Effector CD8-positive, alpha-beta T cell (primary cell): Measurements from ENCODE around the gene TENM4.
"Not testable (repeated sequence)": the region's sequence is repeated elsewhere in the genome, so short reads cannot be mapped to it uniquely, and the experiment has no call there.

ENCODE experiments used
- DNase-seq: peaks from one replicate; lab custom pipeline; 2025; lab: John Stamatoyannopoulos, UW

Gene TENM4

GRCh38 chr11:79209540-79210266 is 231.1 kb downstream of the TENM4 start:
- DNase-seq, result no peak

GRCh38 chr11:79208126-79208525 is 232.7 kb downstream of the TENM4 start:
- no peak for DNase-seq

DNA sequence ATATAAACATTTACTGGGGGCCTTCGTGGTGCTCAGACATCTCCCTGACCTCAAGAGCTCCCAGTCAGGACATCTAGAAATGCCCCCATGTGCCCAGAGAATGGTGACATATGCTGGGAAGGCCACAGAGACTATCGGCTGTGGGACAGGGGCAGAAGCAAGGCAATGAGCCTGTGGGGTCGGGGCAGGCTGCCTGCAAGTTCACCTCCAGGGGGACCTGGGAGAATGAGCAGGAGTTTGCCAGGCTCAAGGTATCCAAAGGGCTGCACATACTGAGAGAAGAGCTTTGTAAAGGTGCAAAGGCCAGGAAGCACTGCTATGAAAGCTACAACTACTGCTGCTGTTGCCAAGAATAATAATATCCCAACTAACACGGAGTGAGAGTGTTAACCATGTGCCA is 233.9 kb downstream of the TENM4 start:
- DNase-seq, result no peak

DNA sequence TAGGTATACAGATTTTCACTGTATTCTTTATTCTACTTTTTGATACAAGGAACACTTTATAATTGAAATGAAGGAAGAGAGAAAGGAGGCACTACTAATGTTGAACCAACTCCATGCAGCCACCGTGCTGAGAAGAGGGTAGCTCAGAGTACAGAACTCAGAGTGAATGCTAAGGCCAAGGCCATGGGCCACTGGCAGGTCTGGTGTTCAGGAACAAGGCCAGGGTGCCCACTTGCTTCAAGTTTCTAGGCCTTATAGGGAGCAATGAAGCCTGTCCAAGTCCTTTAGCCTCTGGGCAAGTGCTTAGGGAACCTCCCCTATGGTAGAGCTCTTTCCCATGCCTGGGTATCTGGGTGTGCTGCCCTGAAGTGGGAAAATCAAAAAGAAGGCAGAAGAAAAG is 235.0 kb downstream of the TENM4 start:
- DNase-seq, result no peak

DNA sequence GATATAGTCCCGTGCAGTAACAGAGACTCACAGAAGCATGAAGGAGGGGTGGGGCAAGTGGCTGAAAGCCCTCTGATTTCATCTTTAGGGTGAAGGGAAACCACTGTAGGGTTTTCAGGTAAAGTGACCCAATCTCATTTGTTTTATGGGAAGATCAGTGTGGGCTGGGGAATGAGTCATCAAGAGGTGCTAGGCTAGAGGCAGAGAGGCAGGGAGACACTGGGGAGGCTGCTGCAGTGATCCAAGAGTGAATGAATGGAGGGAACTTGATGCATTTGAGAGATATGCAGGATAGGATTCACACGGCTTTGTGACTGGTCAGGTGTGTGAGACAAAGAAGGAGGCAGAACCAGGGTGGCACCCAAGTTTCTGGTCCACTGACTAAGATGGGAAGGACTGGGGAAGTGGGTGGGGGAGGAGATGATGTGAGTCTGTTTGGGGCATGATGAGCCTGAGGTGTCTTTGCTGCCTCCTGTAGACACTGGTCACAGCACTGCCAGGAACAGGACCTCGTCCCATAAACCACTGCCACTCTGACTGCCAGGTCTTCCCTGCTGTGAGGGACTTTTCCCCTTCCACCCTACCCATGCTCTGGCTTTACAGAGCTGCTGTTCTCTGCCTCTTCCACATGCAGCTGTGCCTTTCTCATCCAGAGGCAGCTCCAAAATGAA is 239.0 kb downstream of the TENM4 start:
- no peak for DNase-seq

DNA sequence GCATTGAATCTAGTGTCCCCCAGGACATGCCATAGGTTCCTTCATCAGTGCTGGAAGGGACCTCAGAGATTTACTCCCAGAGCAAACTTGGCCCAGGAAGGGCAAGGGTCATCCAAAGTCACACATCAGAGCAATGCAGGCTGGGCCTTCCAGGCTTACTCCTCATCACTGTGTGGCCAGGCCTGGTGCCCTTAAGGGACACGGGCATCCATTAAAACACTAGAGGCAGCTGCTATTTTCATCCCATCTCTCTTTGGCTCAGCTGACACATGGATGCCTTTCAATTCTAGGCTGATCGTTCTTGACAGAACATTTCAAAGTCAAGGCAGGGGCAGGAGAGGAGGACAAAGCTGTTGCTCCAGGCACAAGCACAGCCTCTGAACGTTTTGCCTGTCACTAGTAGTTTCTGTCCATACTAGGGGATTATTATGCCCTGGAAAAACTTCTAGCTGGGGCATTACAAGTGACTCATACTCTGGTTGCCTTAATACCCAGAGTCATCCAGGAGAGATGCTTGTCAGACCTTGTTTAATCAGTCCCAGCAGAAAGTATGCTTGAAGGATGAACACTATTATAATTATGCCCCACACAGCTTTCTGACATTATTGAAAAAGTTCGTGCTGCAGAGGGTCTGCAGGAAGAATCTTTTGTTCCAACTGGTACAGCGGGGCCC is 240.3 kb downstream of the TENM4 start:
- no peak for DNase-seq

GRCh38 chr11:79199729-79200354 is 241.0 kb downstream of the TENM4 start:
- DNase-seq, result no peak

GRCh38 chr11:79198898-79199250 is 242.0 kb downstream of the TENM4 start:
- DNase-seq, result no peak

- no peak for DNase-seq
Observed at GRCh38 chr11:79198203-79198897, 242.5 kb downstream of the TENM4 start.

DNA sequence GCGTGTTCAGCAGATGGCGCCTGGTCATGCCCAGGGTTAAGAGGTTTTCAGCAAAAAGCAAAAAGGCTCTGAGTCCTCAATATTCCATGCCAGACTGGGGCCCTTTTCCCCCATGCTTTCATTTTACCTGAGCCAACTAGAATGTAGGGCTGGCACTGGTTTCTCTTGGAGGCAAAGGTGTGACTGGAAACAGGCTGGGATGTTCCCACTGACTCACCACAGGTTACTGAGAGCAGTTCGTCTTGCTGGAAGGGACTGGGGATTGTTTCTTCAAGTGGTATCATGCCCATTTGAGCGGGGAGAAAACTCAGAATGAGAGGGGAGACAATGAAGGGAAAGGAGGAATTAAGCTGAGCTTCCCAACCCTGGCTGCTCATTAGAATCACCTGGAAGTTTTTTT is 243.9 kb downstream of the TENM4 start:
- DNase-seq, result no peak

DNA sequence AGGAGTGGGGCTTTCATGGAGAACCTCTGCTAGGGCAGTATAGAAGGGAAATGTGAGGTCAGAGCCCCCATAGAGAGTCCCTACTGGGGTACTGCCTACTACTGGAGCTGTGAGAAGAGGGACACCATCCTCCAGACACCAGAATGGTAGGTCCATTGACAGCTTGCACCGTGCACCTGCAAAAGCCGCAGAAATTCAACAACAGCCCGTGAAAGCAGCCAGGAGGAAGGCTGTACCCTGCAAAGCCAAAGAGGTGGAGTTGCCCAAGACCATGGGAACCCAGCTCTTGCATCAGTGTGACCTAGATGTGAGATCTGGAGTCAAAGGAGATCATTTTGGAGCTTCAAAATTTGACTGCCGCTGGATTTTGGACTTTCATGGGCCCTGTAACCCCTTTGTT is 245.6 kb downstream of the TENM4 start:
- DNase-seq, result no peak

- no peak for DNase-seq
Observed at GRCh38 chr11:79193663-79194310, 247.0 kb downstream of the TENM4 start.

DNA sequence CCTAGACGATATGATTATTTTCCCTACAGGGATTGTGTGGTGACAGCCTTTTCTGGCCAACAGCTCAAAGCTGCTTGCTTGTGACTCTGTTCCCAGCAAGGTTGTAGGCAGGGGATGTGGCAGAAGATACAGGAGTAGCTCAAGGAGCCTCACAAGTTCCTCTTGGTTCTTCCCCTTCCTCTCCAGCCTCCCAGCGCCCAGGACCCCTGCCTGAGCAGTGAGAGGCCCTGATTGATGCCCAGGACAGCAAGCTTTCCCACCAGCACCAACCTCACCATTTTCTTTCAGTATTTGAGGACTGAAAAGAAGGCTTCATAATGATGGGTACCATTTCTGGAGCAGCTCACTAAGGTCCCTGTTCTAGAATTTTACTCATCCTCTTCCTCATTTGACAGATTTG is 248.0 kb downstream of the TENM4 start:
- DNase-seq, result no peak

GRCh38 chr11:79191716-79192115 is 249.1 kb downstream of the TENM4 start:
- DNase-seq, result not testable (repeated sequence)

DNA sequence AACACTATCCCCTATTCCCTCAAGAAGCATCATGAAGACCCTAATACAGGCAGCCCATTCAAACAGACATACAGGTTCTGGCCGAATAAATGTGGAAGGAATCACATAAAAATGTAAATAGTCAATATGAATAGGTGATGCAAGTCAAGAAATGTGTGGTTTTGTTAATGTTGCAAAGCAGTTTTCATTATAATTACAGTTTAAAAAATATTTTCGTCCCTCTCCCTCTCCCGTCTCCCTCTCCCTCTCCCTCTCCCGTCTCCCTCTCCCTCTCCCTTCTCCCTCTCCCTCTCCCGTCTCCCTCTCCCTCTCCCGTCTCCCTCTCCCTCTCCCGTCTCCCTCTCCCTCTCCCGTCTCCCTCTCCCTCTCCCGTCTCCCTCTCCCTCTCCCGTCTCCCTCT is 250.3 kb downstream of the TENM4 start:
- not testable (repeated sequence) for DNase-seq

GRCh38 chr11:79189601-79190000 is 251.2 kb downstream of the TENM4 start:
- DNase-seq, result no peak

DNA sequence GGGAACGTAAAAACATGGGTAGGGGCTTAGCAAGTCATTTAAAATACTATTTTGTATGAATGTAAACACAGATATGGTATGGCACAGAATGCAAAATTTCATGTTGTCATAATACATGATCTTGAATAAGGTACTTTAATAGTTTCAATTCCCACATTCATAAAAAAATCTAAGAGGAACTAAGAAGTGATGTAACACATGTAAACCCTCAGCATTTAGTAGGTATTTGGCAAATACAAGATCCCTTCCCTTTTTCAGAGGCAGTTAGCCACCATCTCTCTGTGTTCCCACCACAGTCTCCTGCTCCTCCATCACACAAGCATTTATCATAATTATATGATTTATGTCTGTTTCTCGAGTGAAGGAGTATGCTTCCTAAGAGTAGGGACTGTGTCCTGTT is 251.8 kb downstream of the TENM4 start:
- DNase-seq, result no peak

GRCh38 chr11:79186669-79187068 is 254.2 kb downstream of the TENM4 start:
- DNase-seq, result no peak

GRCh38 chr11:79185351-79185750 is 255.5 kb downstream of the TENM4 start:
- DNase-seq, result no peak

DNA sequence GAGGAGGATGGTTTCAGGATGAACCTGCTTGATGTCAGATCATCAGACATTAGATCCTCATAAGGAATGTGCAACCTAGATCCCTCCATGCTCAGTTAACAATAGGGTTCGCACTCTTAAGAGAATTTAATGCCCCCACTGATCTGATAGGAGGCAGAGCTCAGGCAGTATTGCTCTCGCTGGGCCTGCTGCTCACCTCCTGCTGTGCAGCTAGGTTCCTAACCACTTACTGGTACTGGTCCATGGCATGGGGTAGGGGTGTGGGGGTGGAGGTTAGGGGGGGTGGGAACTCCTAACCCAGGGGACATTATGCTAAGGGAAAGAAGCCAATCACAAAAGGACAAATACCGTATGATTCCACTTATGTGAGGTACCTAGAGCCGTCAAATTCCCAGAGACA is 256.5 kb downstream of the TENM4 start:
- DNase-seq, result no peak

DNA sequence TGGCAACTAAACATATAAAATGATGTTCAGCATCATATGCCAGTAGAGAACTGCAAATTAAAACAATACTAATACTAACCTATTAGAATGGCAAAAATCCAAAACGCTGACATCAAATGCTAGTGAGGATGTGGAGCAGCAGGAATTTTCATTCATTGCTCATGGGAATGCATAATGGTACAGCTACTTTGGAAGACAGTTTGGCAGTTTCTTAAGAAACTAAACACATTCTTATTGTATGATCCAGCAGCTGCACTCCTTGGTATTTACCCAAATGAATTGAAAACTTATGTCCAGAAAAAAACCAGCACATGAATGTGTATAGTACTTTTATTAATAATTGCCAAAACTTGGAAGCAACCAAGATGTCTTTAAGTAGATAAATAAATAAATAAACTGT is 258.0 kb downstream of the TENM4 start:
- DNase-seq, result no peak

- no peak for DNase-seq
Observed at GRCh38 chr11:79179087-79179486, 261.7 kb downstream of the TENM4 start.
